HL-60/S4 treated with phorbol 12-myristate 13-acetate at 8.2 ng/mL for 4 days and 3 days (cell line): ENCODE measurements around the gene TMF1.

Experiments used
- in situ Hi-C: fragments of 300-500 bp; cut with MboI; formaldehyde crosslinking; loops from 2 replicates; pipeline ENCODE4 v1.15.0; 2022; ENCODE audit warnings: low sequenced_read_pairs

TMF1 gene

GRCh38 chr3:69081583-69082262, 29.6 kb upstream of the TMF1 start:
- in situ Hi-C loops = no loop called here

- in situ Hi-C loops = no loop called here
Measured at GRCh38 chr3:69080233-69080920, 28.2 kb upstream of the TMF1 start, which contains the start of gene UBA3. TSS of gene UBA3 (minus strand) at chr3:69080365. CDS start at chr3:69080353, 12 bp downstream.

- in situ Hi-C loops = no loop called here
Measured at GRCh38 chr3:69079269-69080159, 27.4 kb upstream of the TMF1 start.

GRCh38 chr3:69072928-69073327, 20.8 kb upstream of the TMF1 start:
- in situ Hi-C loops = no loop called here

GRCh38 chr3:69066121-69066520, 14.0 kb upstream of the TMF1 start:
- in situ Hi-C loops = no loop called here

GRCh38 chr3:69065318-69065964, 13.3 kb upstream of the TMF1 start:
- in situ Hi-C loops = no loop called here

GRCh38 chr3:69063636-69064035, 11.5 kb upstream of the TMF1 start:
- in situ Hi-C loops = no loop called here

GRCh38 chr3:69059688-69060087, 7.6 kb upstream of the TMF1 start:
- in situ Hi-C loops = no loop called here

GRCh38 chr3:69058947-69059224, 6.8 kb upstream of the TMF1 start:
- in situ Hi-C loops = no loop called here

- in situ Hi-C loops = no loop called here
Measured at GRCh38 chr3:69058180-69058946, 6.2 kb upstream of the TMF1 start.

- in situ Hi-C loops = no loop called here
Measured at GRCh38 chr3:69052472-69052898, 352 bp upstream of the TMF1 start.

- in situ Hi-C loops = no loop called here
Measured at GRCh38 chr3:69048990-69049389, 3.1 kb downstream of the TMF1 start.

GRCh38 chr3:69044608-69045007, 7.5 kb downstream of the TMF1 start:
- in situ Hi-C loops = no loop called here

GRCh38 chr3:69033470-69033869, 18.7 kb downstream of the TMF1 start:
- in situ Hi-C loops = no loop called here

GRCh38 chr3:69032737-69033136, 19.4 kb downstream of the TMF1 start:
- in situ Hi-C loops = no loop called here

GRCh38 chr3:69032142-69032541, 20.0 kb downstream of the TMF1 start:
- in situ Hi-C loops = no loop called here

- in situ Hi-C loops = no loop called here
Measured at GRCh38 chr3:69031635-69032034, 20.5 kb downstream of the TMF1 start.

- in situ Hi-C loops = no loop called here
Measured at GRCh38 chr3:69020857-69021256, 31.3 kb downstream of the TMF1 start.

- in situ Hi-C loops = no loop called here
Measured at GRCh38 chr3:69020424-69020823, 31.7 kb downstream of the TMF1 start.

- in situ Hi-C loops = no loop called here
Measured at GRCh38 chr3:69016901-69017300, 35.2 kb downstream of the TMF1 start.

- in situ Hi-C loops = no loop called here
Measured at GRCh38 chr3:69016102-69016501, 36.0 kb downstream of the TMF1 start.
